Measurements from ENCODE around the gene PDK2.

The PDK2 gene

GRCh38 chr17:50095626-50096037 is 481 bp downstream of the PDK2 start:
- intact Hi-C loops (cut with DNase I), result loop anchor here (2.0 kb wide), 1 partner anchor 55 kb away; the partner anchor contains the start of gene PPP1R9B
- DNase-seq, result peak in 2 of 42 donors; percentile 39 to 60

GRCh38 chr17:50096092-50096491 is 941 bp downstream of the PDK2 start:
- intact Hi-C loops (cut with DNase I), result no loop called here
- peak in 10 of 42 donors; percentile 22 to 58 (median 40) for DNase-seq

- no peak for DNase-seq
- intact Hi-C loops (cut with DNase I), result no loop called here
These were observed 1.6 kb downstream of the PDK2 start for GRCh38 chr17:50096758-50097157.

GRCh38 chr17:50097455-50097854 is 2.3 kb downstream of the PDK2 start:
- DNase-seq, result no peak
- intact Hi-C loops (cut with DNase I), result no loop called here

GRCh38 chr17:50097926-50098325 is 2.8 kb downstream of the PDK2 start:
- intact Hi-C loops (cut with DNase I), result no loop called here
- no peak for DNase-seq

- no peak for DNase-seq
- intact Hi-C loops (cut with DNase I), result no loop called here
These were observed 3.4 kb downstream of the PDK2 start for GRCh38 chr17:50098583-50098982.

GRCh38 chr17:50099003-50099402 is 3.9 kb downstream of the PDK2 start:
- intact Hi-C loops (cut with DNase I), result no loop called here
- DNase-seq, result no peak

GRCh38 chr17:50100480-50100883 is 5.3 kb downstream of the PDK2 start:
- DNase-seq, result no peak
- intact Hi-C loops (cut with DNase I), result no loop called here

- DNase-seq, result peak in 21 of 42 donors; percentile 18 to 72 (median 46)
- intact Hi-C loops (cut with DNase I), result no loop called here
These were observed 5.8 kb downstream of the PDK2 start for GRCh38 chr17:50100921-50101345.

GRCh38 chr17:50101346-50102163 is 6.4 kb downstream of the PDK2 start:
- DNase-seq, result peak in 34 of 42 donors; percentile 34 to 78 (median 56)
- intact Hi-C loops (cut with DNase I), result no loop called here

- peak in 37 of 42 donors; percentile 35 to 86 (median 69) for DNase-seq
- intact Hi-C loops (cut with DNase I), result no loop called here
These were observed 7.2 kb downstream of the PDK2 start for GRCh38 chr17:50102164-50102991.

- intact Hi-C loops (cut with DNase I), result no loop called here
- DNase-seq, result no peak
These were observed 8.1 kb downstream of the PDK2 start for GRCh38 chr17:50103252-50103651.

GRCh38 chr17:50103941-50104340 is 8.8 kb downstream of the PDK2 start:
- no peak for DNase-seq
- intact Hi-C loops (cut with DNase I), result no loop called here

GRCh38 chr17:50105811-50106210 is 10.7 kb downstream of the PDK2 start:
- no peak for DNase-seq
- intact Hi-C loops (cut with DNase I), result no loop called here

- intact Hi-C loops (cut with DNase I), result no loop called here
- no peak for DNase-seq
These were observed 11.4 kb downstream of the PDK2 start for GRCh38 chr17:50106393-50107131.

- DNase-seq, result peak in 2 of 42 donors; percentile 42 to 67
- intact Hi-C loops (cut with DNase I), result no loop called here
These were observed 12.8 kb downstream of the PDK2 start for GRCh38 chr17:50107790-50108414.

GRCh38 chr17:50108556-50108955 is 13.4 kb downstream of the PDK2 start:
- peak in 31 of 42 donors; percentile 34 to 89 (median 64) for DNase-seq
- intact Hi-C loops (cut with DNase I), result no loop called here

- no peak for DNase-seq
- intact Hi-C loops (cut with DNase I), result no loop called here
These were observed 14.1 kb downstream of the PDK2 start for GRCh38 chr17:50109207-50109606.

- intact Hi-C loops (cut with DNase I), result no loop called here
- no peak for DNase-seq
These were observed 14.6 kb downstream of the PDK2 start for GRCh38 chr17:50109785-50110184.

Data from head of caudate nucleus (tissue), 42 donors.